GM12801 (cell line): ENCODE results near the gene CSNK1G1.

Experiments
- CTCF ChIP-seq: IDR thresholded peaks from one replicate; pipeline ENCODE4 v1.5.1; 2011; ENCODE audit warnings: control low read depth; ENCODE audit not compliant: insufficient read length; ENCODE audit errors: extremely low read depth

Gene CSNK1G1

DNA sequence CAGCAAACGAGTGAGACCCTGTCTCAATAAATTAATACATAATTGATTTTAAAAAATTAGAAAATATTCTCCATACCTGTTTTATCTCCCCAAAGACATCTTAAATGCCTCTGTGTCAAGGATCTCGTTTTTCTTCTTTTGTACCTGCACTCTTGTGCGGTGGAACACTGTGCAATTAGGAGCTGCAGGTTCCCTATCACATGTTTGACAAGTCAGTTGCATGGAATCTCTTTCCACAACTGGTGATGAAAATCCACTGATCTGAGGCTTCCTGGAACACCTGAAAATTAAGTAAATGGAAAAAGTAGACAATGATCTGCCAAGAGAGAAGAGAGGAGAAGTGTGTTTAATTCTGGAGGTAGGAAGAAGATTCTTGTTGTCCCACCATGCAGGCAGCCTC lies 207.4 kb downstream of the CSNK1G1 start:
- no peak for TF ChIP-seq CTCF

GRCh38 chr15:64148168-64148567 lies 207.8 kb downstream of the CSNK1G1 start:
- no peak for TF ChIP-seq CTCF

- no peak for TF ChIP-seq CTCF
These were observed 208.9 kb downstream of the CSNK1G1 start for GRCh38 chr15:64146885-64147681.

GRCh38 chr15:64146520-64146884 lies 209.5 kb downstream of the CSNK1G1 start:
- TF ChIP-seq CTCF = no peak

DNA sequence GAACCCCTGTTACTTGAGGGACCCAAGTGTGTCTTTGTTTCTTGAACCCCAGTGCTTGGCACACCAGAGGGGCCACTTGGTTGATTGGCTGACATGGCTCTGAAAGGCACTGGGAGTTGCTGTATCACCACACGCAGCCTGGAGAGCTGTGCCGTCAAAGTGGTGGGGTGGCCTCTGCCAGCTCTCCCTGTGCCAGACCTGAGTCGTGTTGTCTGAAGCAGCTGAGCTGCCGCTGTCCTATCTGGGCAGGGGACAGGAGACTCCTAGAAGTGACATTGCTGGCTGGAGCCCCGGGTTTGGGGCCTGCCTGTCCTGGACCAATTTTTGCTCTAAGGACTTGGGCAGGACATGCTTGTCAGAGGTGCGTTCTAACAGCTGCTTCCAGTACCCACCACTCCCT lies 209.9 kb downstream of the CSNK1G1 start:
- no peak for TF ChIP-seq CTCF

DNA sequence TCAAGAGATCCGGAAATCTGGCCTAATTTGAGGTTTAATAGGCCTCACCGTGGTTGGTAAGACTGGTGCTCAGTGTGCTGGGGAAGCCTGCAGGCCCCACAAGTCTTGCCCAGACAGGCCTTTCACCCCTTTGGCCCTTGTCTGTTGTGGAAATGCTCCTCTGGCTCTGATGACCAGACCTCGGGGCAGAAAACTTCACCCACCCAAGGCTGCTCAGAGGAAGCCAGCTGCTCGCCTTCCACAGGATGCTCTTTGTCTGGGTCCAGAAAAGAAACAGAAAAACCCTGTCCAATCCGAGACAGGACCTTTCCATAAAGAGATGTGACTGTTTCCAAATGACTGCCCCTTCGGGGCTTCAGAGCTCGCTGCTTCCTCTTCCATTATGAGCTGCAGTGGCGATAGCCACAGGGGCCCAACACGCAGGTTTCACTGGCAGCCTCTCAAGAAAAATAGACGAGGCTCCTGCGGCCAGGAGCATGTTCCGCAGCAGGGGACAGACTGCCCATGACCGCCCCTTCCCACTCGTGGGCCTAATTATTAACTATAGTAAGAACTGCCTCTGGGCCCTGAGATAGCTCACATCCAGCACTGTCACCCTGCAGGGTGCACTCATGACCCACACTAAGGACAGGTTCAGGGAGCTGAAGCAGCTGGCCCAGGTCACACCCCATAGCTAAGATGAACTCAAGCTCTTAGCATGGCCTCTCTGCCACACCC lies 211.2 kb downstream of the CSNK1G1 start:
- no peak for TF ChIP-seq CTCF

- TF ChIP-seq CTCF = no peak
These were observed 211.8 kb downstream of the CSNK1G1 start for GRCh38 chr15:64144192-64144564.
